Lower lobe of right lung (tissue), 2 donors: ENCODE results near the gene ME3. TPM values are rescaled to one million over a fixed set of nuclear protein-coding genes. Genes with fewer than 3 reads are reported as not detected.
"Not testable (repeated sequence)": the region's sequence is repeated elsewhere in the genome, so short reads cannot be mapped to it uniquely, and the experiment has no call there.

Source experiments
- ATAC-seq, 2 donors: fragments of 200-7000 bp; cut with Tn5 transposase; one replicate each; pipeline ENCODE4 v1.9.1; 2020 to 2022; ENCODE audit warnings: mild to moderate bottlenecking in 2 of 2, moderate library complexity in 2 of 2
- DNase-seq: peaks from one replicate; pipeline ENCODE4 v3.0.0-alpha.2; 2020
- H3K27ac ChIP-seq: fragments of 200-600 bp; one replicate; pipeline ENCODE4 v1.8.0; 2022
- H3K27me3 ChIP-seq: fragments of 200-600 bp; one replicate; pipeline ENCODE4 v1.8.0; 2022; ENCODE audit warnings: low read depth
- H3K36me3 ChIP-seq: fragments of 200-600 bp; one replicate; pipeline ENCODE4 v1.8.0; 2022; ENCODE audit warnings: mild to moderate bottlenecking
- H3K4me1 ChIP-seq: fragments of 200-600 bp; one replicate; pipeline ENCODE4 v1.8.0; 2022
- H3K4me3 ChIP-seq: fragments of 200-600 bp; one replicate; pipeline ENCODE4 v1.8.0; 2022; ENCODE audit warnings: mild to moderate bottlenecking
- H3K9me3 ChIP-seq: fragments of 200-600 bp; one replicate; pipeline ENCODE4 v1.8.0; 2022
- intact Hi-C: fragments of 100-400 bp; cut with DNase I; formaldehyde crosslinking; loops from one replicate; pipeline ENCODE4 v1.11.0; 2022
- total RNA-seq: library from RNA; stranded (reverse); fragmentation: NEBNext Ultra II Directional; extraction: Animal tissue kit (Norgen Biotek cat#: 25700); gene quantifications from one replicate; pipeline ENCODE4 v1.2.1, GENCODE V29; 2021
- TF ChIP-seq, protein P1 (sequence below): fragments of 200-600 bp; IDR thresholded peaks from one replicate; pipeline ENCODE4 v1.8.0; 2022; ENCODE audit warnings: antibody characterized with exemption, mild to moderate bottlenecking
- donor health status: DM: no; HTN: yes; CAD: no; lungs with severe emphysema.

The ME3 gene
- total RNA-seq, 1 donor from 2014 or later, result 18.6 TPM

DNA sequence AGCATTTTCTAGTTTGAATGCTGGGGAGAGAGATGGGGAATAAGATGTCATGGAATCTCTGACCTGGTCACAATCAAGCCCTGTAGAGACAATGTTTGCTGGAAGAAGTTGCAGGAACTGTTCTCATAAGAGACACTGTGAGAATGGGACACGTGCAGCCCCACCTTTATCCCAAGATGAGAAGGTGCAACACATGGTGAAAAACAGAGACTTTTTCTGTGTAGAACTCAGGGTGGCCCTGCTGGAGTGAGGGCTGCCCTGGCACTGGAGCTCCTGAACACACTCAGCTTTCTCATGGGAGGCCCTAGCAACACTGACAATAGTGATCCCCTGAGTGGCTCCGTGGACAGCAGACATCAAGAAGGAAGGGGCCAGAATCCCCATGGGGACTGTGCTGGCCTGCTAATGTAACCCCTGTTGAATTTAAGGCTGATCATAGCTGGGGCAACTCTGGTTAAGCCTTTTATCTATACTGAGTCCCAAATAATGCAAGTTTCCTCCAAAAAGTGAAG, 106.6 kb downstream of the ME3 start:
- TF ChIP-seq, protein P1, sequence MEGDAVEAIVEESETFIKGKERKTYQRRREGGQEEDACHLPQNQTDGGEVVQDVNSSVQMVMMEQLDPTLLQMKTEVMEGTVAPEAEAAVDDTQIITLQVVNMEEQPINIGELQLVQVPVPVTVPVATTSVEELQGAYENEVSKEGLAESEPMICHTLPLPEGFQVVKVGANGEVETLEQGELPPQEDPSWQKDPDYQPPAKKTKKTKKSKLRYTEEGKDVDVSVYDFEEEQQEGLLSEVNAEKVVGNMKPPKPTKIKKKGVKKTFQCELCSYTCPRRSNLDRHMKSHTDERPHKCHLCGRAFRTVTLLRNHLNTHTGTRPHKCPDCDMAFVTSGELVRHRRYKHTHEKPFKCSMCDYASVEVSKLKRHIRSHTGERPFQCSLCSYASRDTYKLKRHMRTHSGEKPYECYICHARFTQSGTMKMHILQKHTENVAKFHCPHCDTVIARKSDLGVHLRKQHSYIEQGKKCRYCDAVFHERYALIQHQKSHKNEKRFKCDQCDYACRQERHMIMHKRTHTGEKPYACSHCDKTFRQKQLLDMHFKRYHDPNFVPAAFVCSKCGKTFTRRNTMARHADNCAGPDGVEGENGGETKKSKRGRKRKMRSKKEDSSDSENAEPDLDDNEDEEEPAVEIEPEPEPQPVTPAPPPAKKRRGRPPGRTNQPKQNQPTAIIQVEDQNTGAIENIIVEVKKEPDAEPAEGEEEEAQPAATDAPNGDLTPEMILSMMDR, result no peak
- Histone ChIP-seq H3K4me3 (no peak overlapping the region), H3K27ac (no peak overlapping the region), H3K4me1 (peaks cover 7% of the 10 kb centered on the region), H3K27me3 (no peaks in the 10 kb centered on the region), H3K36me3 (no peaks in the 10 kb centered on the region), H3K9me3 (no peaks in the 10 kb centered on the region)
- no peak for ATAC-seq
- intact Hi-C loops, result no loop called here
- no peak for DNase-seq

DNA sequence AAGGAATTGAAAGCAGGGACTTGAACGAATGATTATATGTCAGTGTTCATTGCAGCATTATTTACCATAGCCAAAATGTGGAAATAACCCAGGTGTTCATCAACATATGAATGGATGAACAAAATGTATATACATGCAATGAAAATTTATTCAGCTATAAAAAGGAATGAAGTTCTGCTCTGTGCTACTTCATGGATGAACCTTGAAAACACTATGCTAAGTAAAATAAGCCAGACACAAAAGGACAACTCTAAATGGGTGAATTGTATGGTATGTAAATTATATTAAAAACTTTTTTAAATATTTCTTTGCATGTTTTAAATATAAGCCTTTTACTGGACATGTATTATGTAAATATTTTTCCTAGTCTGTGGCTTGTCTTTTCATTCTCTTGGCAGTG, 107.0 kb downstream of the ME3 start:
- no peaks in the 10 kb centered on the region for H3K36me3 ChIP-seq
- intact Hi-C loops, result no loop called here
- no peaks in the 10 kb centered on the region for H3K9me3 ChIP-seq
- H3K27me3 ChIP-seq, result no peaks in the 10 kb centered on the region
- TF ChIP-seq, protein P1, result no peak
- ATAC-seq (no peak), DNase-seq (no peak)
- no peak overlapping the region for H3K27ac ChIP-seq
- no peak overlapping the region for H3K4me3 ChIP-seq
- peaks cover 7% of the 10 kb centered on the region for H3K4me1 ChIP-seq

DNA sequence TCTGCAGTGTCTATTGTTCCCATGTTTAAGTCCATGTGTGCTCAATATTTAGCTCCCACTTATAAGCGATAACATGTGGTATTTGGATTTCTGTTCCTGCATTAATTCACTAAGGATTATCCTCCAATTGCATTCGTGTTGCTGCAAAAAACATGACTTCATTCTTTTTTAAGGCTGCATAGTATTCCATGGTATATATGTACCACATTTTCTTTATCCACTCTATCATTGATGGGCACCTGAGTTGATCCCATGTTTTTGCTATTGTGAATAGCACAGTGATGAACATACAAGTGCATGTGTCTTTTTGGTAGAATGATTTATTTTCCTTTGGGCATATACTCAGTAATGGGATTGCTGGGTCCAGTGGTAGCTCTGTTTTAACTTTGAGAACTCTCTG, 109.6 kb downstream of the ME3 start:
- H3K27me3 ChIP-seq, H3K36me3 ChIP-seq, H3K4me3 ChIP-seq, DNase-seq, H3K9me3 ChIP-seq, intact Hi-C loops, ATAC-seq, H3K27ac ChIP-seq: not testable (repeated sequence)
- peaks cover 26% of the 10 kb centered on the region for H3K4me1 ChIP-seq

DNA sequence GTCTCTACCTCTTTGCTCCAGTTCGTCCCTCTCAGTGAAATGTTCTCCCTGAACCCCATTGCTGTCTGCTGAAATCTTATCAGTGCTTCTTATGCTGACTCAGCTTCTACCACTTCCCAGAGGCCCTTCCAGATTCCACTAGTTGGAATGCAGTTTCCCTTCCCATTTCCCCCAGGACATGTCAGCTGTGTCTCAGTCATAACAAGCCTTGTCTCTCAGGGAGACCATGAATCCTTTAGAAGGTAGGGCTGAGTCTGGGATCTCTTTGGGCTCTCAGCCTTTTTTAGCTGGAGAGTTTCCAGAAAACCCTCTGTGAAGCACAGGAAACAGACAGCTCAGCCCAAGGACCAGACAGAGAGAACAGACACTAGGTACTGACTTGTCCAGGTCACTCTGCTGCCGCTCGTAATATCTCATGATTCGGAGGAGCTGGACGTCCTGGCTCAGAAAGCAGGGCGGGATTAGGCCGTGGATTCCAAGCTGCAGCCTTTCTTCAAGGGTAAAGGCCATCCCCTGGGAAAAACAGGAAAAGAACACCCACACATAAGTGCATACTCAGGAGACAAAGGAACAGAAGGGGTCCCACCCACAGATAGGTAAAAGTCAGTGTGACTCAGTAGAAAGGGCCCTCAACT, 113.0 kb downstream of the ME3 start:
- Histone ChIP-seq H3K36me3 (no peaks in the 10 kb centered on the region), H3K9me3 (no peaks in the 10 kb centered on the region), H3K4me1 (peaks cover 25% of the 10 kb centered on the region), H3K4me3 (no peak overlapping the region), H3K27me3 (no peaks in the 10 kb centered on the region), H3K27ac (peak overlapping the region; percentile 70)
- peak; percentile 57 to 64 for ATAC-seq
- TF ChIP-seq, protein P1, result no peak
- DNase-seq, result no peak
- intact Hi-C loops, result no loop called here

DNA sequence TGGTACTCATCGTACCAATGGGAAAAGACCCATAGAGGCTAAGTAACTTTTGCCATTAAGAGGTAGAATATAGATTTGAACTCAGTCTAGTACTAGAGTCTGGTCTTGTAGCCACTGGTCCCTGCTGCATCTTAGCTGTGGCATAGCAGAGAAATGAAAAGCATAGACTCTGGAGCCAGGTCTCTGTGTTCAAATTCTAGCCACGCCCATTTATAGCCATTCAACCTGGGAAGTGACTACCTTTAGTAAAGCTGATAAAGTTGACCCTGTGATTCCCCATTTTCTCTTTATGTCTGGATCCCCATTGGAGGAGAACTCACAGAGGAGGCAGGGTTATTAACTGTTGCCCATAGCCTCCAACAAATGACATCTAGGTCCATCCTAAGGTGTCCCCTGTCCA, 113.6 kb downstream of the ME3 start:
- ATAC-seq, result no peak
- Histone ChIP-seq H3K4me3 (no peak overlapping the region), H3K36me3 (no peaks in the 10 kb centered on the region), H3K9me3 (no peaks in the 10 kb centered on the region), H3K27me3 (no peaks in the 10 kb centered on the region), H3K27ac (peak overlapping the region; percentile 70), H3K4me1 (peaks cover 25% of the 10 kb centered on the region)
- no peak for DNase-seq
- intact Hi-C loops, result no loop called here
- TF ChIP-seq, protein P1, result no peak

DNA sequence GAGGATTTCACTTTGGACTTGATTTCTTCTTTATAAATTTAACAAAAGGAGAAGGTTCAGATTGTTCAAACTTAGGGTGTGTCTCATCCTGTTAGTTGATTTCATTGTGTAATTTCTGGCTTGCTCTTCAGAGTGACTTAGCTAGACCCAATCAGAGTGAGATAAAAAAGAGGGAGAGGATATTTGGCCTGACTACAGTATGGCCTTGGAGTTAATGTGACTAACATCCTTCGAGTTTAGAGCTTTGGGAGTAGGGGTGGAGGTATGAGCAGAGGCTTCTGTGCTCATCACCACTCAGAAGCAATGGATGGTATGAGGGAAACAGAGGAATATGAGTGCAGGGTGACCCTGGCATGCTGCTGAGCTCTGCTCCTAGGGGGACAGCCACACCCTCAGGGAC, 114.2 kb downstream of the ME3 start:
- H3K9me3 ChIP-seq, result no peaks in the 10 kb centered on the region
- H3K27ac ChIP-seq, result peak overlapping the region; percentile 70
- peaks cover 25% of the 10 kb centered on the region for H3K4me1 ChIP-seq
- no peak overlapping the region for H3K4me3 ChIP-seq
- DNase-seq (no peak), ATAC-seq (peak; percentile 52 to 60)
- H3K36me3 ChIP-seq, result no peaks in the 10 kb centered on the region
- TF ChIP-seq, protein P1, result no peak
- H3K27me3 ChIP-seq, result no peaks in the 10 kb centered on the region
- intact Hi-C loops, result no loop called here
